HCT116 (cell line): ENCODE data around the gene MPHOSPH6. TPM values are rescaled to one million over a fixed set of nuclear protein-coding genes. Genes with fewer than 3 reads are reported as not detected.

Experiments
- ATAC-seq: fragments of 200-7000 bp; cut with Tn5 transposase; 2 replicates; pipeline ENCODE4 v1.9.1; 2020; ENCODE audit warnings: mild to moderate bottlenecking, moderate library complexity
- BruUV-seq: library from RNA; stranded (reverse); fragments of 400-500 nt; replicated peaks from 2 replicates; lab custom pipeline; 2021; lab: Mats Ljungman, UMichigan
- CTCF ChIA-PET: fragments of 300-600 bp; sonication (Branson Sonifier 250); formaldehyde crosslinking; loops from one replicate; lab custom pipeline; 2021; ENCODE audit warnings: antibody characterized with exemption; lab: Charles Lee
- POLR2A ChIA-PET: fragments of 300-600, 350-600 bp; sonication (Branson Sonifier 250); formaldehyde crosslinking; loops from one replicate; lab custom pipeline; 2021; ENCODE audit warnings: antibody characterized with exemption; lab: Charles Lee
- RAD21 ChIA-PET, 2 experiments: fragments of 300-600 bp; sonication (Branson Sonifier 250); formaldehyde crosslinking; loops; one replicate each; lab custom pipeline; 2023; ENCODE audit warnings: low total read pairs in 2 of 2; ENCODE audit not compliant: uncharacterized antibody in 2 of 2, unreplicated experiment in 2 of 2, low non-redundant PET in 1 of 2; lab: Charles Lee
- DNase-seq: peaks from one replicate; pipeline ENCODE4 v3.0.0-alpha.2; 2010; ENCODE audit warnings: low read depth, low spot score
- H2AFZ ChIP-seq: fragments of 200-600 bp; shearing (Covaris generic), sonication (generic); 2 replicates; pipeline ENCODE4 v1.6.1; 2017; ENCODE audit warnings: low read depth, mixed run types, mixed read lengths, antibody characterized with exemption, low read length; ENCODE audit not compliant: poor library complexity, severe bottlenecking
- H3K27ac ChIP-seq: 2 replicates; pipeline ENCODE4 v1.5.1; 2012; ENCODE audit warnings: low read depth, low read length
- H3K27me3 ChIP-seq: fragments of 200-600 bp; sonication (generic); 2 replicates; pipeline ENCODE4 v1.6.1; 2016; ENCODE audit warnings: mixed run types, low read length, mixed read lengths; ENCODE audit not compliant: insufficient read depth
- H3K36me3 ChIP-seq, 2 experiments: fragments of 200-500 bp in 1 of 2; fragments of 200-600 bp in 1 of 2; sonication (Bioruptor generic) in 1 of 2; sonication (generic) in 1 of 2; 2 replicates each; pipeline versions ENCODE4 v1.5.1 to v1.6.1; 2014 to 2016; ENCODE audit warnings: low read length in 2 of 2, inconsistent platforms in 1 of 2, mixed read lengths in 1 of 2, mixed run types in 1 of 2; ENCODE audit not compliant: insufficient read depth in 2 of 2, control insufficient read depth in 1 of 2
- H3K4me1 ChIP-seq, 2 experiments: fragments of 200-600 bp in 1 of 2; sonication (generic) in 1 of 2; 2 replicates each; pipeline versions ENCODE4 v1.5.1 to v1.6.1; 2012 to 2017; ENCODE audit warnings: low read length in 2 of 2, inconsistent platforms in 1 of 2, mild to moderate bottlenecking in 1 of 2, mixed read lengths in 1 of 2, mixed run types in 1 of 2, moderate library complexity in 1 of 2; ENCODE audit not compliant: insufficient read depth in 2 of 2, control insufficient read depth in 1 of 2
- H3K4me2 ChIP-seq: fragments of 200-600 bp; sonication (generic); 2 replicates; pipeline ENCODE4 v1.6.1; 2017; ENCODE audit warnings: mixed run types, low read length, mixed read lengths
- H3K4me3 ChIP-seq, 2 experiments: fragments of 200-600 bp in 1 of 2; sonication (generic) in 1 of 2; replicated peaks in 1 of 2; 2 replicates each; pipeline ENCODE4 v1.5.1; 2011 to 2016; ENCODE audit warnings: low read length in 2 of 2, control low read depth in 1 of 2, low read depth in 1 of 2, mild to moderate bottlenecking in 1 of 2, mixed read lengths in 1 of 2, mixed run types in 1 of 2
- H3K79me2 ChIP-seq: fragments of 200-600 bp; sonication (generic); 2 replicates; pipeline ENCODE4 v1.6.1; 2017; ENCODE audit warnings: mild to moderate bottlenecking, mixed run types, low read length, moderate library complexity, mixed read lengths; ENCODE audit not compliant: insufficient read depth
- H3K9ac ChIP-seq: fragments of 200-600 bp; sonication (generic); 2 replicates; pipeline ENCODE4 v1.6.1; 2016; ENCODE audit warnings: low read length, mixed read lengths
- H3K9me2 ChIP-seq: fragments of 200-600 bp; sonication (generic), shearing (Covaris generic); 2 replicates; pipeline ENCODE4 v1.6.1; 2017; ENCODE audit warnings: mixed run types, mild to moderate bottlenecking, moderate library complexity; ENCODE audit not compliant: insufficient read depth
- H3K9me3 ChIP-seq, 2 experiments: fragments of 200-500 bp in 1 of 2; fragments of 200-600 bp in 1 of 2; sonication (Bioruptor generic) in 1 of 2; sonication (generic) in 1 of 2; 2 replicates each; pipeline ENCODE4 v1.6.1; 2014 to 2017; ENCODE audit warnings: low read length in 2 of 2, mixed read lengths in 2 of 2, inconsistent platforms in 1 of 2, low read depth in 1 of 2, mild to moderate bottlenecking in 1 of 2, mixed run types in 1 of 2, moderate library complexity in 1 of 2; ENCODE audit not compliant: control insufficient read depth in 1 of 2, insufficient read depth in 1 of 2
- H4K20me1 ChIP-seq: fragments of 200-600 bp; sonication (generic), shearing (Covaris generic); 2 replicates; pipeline ENCODE4 v1.6.1; 2017; ENCODE audit warnings: mixed run types, mild to moderate bottlenecking, moderate library complexity; ENCODE audit not compliant: insufficient read depth
- CBX3 ChIP-seq: IDR thresholded peaks from 2 replicates; pipeline ENCODE4 v1.6.1; 2012; ENCODE audit warnings: low read depth
- CEBPB ChIP-seq: IDR thresholded peaks from 2 replicates; pipeline ENCODE4 v1.6.1; 2012; ENCODE audit warnings: low read depth
- REST ChIP-seq: IDR thresholded peaks from 2 replicates; pipeline ENCODE4 v1.6.1; 2012; ENCODE audit warnings: low read depth
- SP1 ChIP-seq: IDR thresholded peaks from 2 replicates; pipeline ENCODE4 v1.6.1; 2012; ENCODE audit warnings: low read depth
- intact Hi-C: fragments of 100-400 bp; cut with micrococcal nuclease; formaldehyde crosslinking; loops from 2 replicates; pipeline ENCODE4 v1.10.0; 2022
- total RNA-seq: library from RNA; stranded (reverse); gene quantifications from one replicate; pipeline ENCODE4 v1.2.1, GENCODE V29; 2021; ENCODE audit not compliant: unreplicated experiment

Gene MPHOSPH6
- total RNA-seq, 1 experiment from 2014 or later: 52.2 TPM

GRCh38 chr16:82137822-82138167 lies 32.2 kb downstream of the MPHOSPH6 start:
- DNase-seq (no peak), ATAC-seq (no peak)
- no peak for TF ChIP-seq CBX3
- TF ChIP-seq SP1: no peak
- no peak for TF ChIP-seq CEBPB
- Histone ChIP-seq H3K4me2 (no peak overlapping the region), H3K4me3 (no peak overlapping the region), H4K20me1 (no peaks in the 10 kb centered on the region), H3K27me3 (no peaks in the 10 kb centered on the region), H3K27ac (no peak overlapping the region), H3K36me3 (no peaks in the 10 kb centered on the region), H3K9me2 (no peaks in the 10 kb centered on the region), H3K4me1 (peaks cover 2 to 9% of the 10 kb centered on the region in 2 experiments; a peak in 2 of 4 replicates), H3K9me3 (no peaks in the 10 kb centered on the region), H3K9ac (no peak overlapping the region), H2AFZ (no peak overlapping the region), H3K79me2 (no peaks in the 10 kb centered on the region)
- POLR2A ChIA-PET: no interaction called here
- RAD21 ChIA-PET: no interaction called here
- intact Hi-C loops: no loop called here
- CTCF ChIA-PET: no interaction called here
- no TSS peak for BruUV-seq

- no peak for DNase-seq
- no TSS peak for BruUV-seq
- Histone ChIP-seq H3K36me3 (no peaks in the 10 kb centered on the region), H2AFZ (no peak overlapping the region), H3K4me2 (no peak overlapping the region), H3K4me1 (peaks cover 2 to 9% of the 10 kb centered on the region in 2 experiments; a peak in 2 of 4 replicates), H3K9me2 (no peaks in the 10 kb centered on the region), H3K79me2 (no peaks in the 10 kb centered on the region), H3K4me3 (no peak overlapping the region), H4K20me1 (no peaks in the 10 kb centered on the region), H3K9me3 (no peaks in the 10 kb centered on the region), H3K27ac (no peak overlapping the region), H3K9ac (no peak overlapping the region), H3K27me3 (no peaks in the 10 kb centered on the region)
- ChIA-PET CTCF (no interaction called here), POLR2A (no interaction called here), RAD21 (no interaction called here)
- intact Hi-C loops: no loop called here
- no peak for TF ChIP-seq REST
- ATAC-seq: no peak
These were observed 32.8 kb downstream of the MPHOSPH6 start for GRCh38 chr16:82136956-82137821.
